Right forelimb (tissue), 1 donor: ENCODE results near the gene VPS11.
"Not testable (repeated sequence)": the region's sequence is repeated elsewhere in the genome, so short reads cannot be mapped to it uniquely, and the experiment has no call there.

Experiments
- DNase-seq: peaks from one replicate; pipeline ENCODE4 v3.0.0-alpha.2; 2018

VPS11 gene

DNA sequence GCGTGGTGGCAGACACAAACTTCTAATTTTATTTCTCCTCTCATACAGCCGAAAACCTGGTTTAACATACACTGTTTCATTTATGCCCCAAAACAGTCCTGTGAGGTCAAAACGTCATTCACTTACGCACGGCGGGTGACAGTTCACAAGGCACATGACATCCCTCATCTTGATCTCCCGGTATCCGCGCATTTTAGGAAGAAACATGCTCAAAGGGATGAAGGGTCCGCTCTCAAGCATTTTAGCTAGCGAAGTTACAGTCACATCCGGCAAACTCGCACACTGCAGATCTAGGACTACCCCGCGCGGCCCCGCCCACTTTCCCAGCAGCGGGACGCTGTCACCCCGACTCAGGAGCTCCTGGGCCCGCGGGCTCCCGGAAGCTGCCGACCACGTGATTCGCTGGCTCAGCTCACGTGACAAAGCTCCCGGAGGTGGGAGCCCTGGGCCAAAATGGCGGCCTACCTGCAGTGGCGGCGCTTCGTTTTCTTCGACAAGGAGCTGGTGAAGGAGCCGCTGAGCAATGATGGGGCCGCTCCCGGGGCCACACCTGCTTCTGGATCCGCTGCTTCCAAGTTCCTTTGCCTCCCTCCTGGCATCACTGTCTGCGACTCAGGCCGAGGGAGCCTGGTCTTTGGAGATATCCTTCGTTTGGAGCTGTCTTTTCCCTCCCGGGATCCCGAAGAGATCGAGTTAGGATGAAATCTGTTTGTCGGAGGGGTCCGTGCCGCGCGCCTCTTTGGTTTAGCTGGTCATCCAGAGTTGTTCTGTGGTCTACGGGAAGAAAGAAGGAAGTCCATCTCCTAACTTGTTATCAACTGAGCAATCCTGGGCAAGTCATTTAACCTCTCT lies at the start of gene VPS11:
Gene VPS11 (plus strand): TSS at position 448 of the 852 bp plus-strand sequence. CDS start 6 bp downstream, at position 454.
- DNase-seq, result peak; percentile 97

DNA sequence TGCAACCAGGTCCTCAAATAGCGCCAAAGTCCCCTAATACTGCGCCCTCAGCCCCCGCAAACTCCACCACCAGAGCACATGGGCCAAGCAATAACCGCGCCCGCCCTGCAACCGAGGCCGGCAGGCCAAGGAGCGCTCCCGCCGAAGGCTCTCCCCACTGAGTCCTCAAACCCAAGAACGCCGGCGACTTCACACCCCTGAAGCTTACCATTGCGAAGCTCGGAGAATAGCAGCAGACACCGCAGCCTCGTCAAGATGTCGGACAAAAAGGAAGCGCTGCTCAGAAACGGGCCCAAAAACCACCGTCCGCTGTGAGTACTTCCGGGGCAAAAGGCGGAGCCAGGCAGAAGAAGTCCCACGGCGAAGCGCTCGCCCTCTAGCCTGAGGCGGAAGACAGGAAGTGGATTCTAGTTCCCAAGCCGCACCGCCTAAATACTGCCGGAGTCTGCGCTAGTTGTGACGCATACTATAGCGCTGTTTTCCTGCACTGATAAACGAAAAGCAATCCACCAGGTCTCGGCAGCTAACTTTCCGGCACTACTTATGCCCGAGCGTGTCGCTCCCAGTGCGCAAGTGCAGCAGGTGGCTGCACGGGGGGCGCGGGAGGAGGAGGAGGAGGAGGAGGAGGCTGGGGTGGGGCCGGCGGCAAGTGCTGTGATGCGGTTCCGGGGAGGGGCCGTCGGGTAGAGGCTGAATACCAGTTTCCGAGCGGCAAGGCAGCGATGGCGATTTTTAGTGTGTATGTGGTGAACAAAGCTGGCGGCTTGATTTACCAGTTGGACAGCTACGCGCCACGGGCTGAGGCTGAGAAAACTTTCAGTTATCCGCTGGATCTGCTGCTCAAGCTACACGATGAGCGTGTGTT lies 49.3 kb upstream of the VPS11 start, which contains the start of the genes RPS25 and TRAPPC4:
Gene RPS25 (minus strand): TSS at position 270 of the 865 bp plus-strand sequence. CDS start 59 bp downstream, at position 211.
Gene TRAPPC4 (plus strand): TSS at position 693 of the 865 bp plus-strand sequence. CDS start 30 bp downstream, at position 723.
- peak; percentile 96 for DNase-seq

DNA sequence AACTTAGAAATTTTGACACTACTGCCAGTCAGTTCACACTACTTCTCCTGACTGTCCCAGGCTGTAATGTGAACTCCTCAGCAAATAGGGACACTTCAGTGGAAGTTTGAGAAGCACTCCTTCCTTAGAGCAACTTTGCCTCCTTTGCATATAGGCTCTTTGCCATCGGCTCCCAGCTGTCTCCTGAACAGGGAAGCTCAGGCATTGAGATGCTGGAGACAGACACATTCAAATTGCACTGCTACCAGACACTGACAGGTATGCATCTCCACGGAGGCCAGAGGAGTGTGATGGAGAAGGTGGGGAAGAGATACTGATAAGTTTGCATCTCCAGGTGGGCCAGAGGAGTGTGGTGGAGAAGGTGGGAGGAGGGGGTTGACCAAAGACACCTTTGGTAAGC lies 47.6 kb upstream of the VPS11 start:
- no peak for DNase-seq

DNA sequence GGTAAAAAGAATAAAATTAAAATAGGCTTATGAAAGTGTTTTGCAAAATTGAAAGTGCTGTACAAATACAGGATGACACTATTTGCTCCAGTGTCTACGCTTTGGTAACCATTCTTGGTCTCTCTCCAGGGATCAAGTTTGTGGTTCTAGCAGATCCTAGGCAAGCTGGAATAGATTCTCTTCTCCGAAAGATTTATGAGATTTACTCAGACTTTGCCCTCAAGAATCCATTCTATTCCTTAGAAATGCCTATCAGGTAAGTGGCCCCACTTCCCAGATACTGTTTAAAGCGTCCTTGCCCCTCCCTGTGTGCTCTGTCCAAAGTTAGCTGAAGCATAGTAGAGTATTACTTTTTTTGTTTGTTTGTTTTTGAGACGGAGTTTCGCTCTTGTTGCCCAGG lies 46.0 kb upstream of the VPS11 start:
- DNase-seq, result no peak

DNA sequence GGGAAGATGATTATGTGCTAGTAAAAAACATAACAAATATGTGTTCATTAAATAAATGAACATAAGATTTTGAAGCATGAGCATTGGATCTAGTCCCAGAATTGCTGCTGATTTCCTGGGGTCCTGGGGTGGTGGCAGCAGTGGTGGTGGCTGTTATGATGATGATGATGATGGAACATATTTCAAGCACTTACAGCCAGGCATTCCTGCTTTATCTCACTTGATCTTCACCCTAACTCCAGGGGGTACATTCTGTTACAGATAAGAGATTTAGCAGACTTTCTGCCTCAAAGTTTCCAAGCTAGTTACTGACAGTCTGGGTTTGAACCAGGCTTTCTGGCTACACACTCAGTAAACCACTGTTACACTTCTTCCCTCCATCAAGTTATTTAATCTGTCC lies 43.9 kb upstream of the VPS11 start:
- no peak for DNase-seq

DNA sequence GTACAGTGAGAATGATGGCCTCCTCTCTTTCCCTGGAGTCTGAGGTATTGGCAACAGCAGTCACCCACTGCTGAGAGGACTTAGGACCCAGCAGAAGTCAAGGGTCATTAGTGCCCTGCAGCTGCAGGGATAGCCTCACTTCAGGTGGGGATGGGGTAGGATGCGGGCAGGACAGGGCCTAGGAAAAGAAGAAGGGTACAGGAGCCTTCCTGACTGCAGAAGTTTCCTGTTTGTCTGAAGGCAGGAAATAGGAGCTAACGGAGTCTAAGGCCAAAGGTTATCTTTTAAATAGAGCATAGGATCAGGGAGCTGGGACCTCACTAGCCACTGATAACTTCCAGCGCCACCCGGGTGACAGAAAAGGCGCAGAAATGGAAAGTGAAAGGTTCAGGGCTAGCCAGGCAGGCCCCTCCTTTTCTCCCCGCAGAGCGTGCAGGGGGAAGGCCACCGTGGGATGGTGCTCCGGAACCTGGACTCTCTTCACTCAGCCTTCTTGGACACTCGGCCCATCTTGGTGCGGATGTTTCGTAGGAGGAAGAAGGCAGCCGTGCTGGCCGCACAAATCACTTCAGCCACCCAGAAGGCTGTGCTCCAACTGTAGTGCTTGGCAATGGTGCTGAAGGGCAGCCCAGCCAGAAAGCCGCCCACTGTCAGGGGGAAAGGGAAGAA lies 43.1 kb upstream of the VPS11 start:
- no peak for DNase-seq

DNA sequence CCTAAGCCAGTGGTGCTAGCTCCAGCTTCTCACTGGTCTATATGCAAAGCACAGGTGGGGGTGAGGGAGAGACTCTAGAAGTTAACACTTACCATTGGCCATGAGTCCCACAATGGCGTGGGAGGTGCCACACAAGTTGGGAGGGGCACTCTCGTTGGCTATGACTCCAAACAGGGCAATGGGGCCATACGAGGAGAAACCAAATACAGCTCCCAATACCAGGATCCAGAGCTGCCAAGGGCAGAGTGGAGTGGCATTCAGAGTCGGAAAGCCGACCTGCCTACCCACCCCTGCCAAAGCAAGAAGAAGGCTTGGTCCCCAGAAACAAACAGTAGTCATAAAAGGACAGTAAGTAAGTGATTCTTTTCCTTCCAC lies 42.5 kb upstream of the VPS11 start:
- no peak for DNase-seq

DNA sequence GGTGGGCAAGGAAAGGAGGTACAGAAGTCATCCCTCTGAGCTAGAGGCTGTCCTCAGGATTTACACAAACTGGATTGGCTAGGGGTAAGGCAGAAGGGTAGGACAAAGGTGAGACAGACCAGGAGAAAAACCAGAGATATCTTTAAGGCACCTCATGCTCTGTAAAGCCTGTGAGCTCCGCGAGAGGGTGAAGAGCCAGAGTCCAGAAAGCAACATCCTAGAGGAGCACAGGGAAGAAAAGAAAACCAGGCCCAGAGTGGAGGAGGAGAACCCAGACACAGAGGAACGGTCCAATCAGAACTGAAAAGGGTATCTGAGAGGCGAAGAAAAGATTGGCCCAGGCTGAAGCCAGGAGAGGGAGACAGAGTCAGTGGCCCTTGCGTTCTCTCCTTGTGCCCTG lies 42.1 kb upstream of the VPS11 start:
- DNase-seq, result no peak

DNA sequence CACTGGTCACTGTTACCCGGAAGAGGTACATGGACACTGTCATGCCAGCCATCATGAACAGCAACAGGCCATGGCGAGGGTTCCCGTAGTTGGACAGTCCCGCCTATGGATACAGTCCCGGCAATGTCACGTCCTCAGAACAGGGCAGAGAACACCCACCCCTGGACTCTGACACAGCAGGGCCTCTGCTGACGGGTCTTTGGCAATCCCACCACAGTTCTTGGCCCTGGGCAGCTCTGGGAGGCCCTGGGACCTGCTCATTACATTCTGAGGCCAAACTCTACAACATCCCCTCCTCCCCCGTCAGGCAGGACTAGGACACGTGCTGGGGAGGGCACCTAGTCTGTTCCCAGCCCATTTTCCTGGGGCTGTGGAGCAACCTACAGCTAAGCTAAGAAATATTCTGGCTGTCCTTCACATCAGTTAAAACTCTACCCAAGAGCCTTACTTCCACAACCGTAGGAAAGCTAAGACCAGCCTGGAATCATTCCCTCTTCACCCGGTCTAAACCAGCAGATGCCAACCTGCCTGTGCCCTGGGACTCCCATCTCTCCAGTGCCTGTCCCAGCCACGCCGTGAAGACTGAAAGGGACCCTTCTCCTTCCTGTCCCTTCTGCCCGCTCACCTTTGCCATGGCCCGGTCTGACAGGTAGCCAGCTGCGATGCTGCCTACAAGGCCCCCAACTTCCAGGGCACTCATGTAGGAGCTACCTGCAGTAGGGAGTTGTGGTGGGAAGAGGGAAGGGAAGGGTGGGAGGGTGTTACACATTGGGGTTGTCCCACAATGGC lies 41.4 kb upstream of the VPS11 start:
- no peak for DNase-seq

DNA sequence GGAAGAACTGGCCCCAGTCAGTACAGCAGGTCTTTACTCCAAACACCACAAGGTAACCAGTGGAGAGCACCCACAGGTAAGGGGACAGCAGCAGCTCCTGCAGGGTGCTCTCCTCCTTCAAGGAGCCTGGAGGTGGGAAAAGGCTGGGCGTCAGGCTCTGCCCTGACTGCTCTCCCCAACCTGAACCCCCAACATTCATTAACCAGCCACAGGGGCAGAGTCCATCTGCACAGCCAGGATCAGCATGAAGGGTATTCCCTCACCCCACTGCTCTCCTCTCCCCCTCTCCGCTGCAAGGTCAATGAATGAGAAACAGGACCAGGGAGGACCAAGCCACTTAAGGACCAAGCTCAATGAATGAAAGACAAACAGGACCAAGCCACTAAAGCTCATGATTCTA lies 40.6 kb upstream of the VPS11 start:
- DNase-seq, result no peak

DNA sequence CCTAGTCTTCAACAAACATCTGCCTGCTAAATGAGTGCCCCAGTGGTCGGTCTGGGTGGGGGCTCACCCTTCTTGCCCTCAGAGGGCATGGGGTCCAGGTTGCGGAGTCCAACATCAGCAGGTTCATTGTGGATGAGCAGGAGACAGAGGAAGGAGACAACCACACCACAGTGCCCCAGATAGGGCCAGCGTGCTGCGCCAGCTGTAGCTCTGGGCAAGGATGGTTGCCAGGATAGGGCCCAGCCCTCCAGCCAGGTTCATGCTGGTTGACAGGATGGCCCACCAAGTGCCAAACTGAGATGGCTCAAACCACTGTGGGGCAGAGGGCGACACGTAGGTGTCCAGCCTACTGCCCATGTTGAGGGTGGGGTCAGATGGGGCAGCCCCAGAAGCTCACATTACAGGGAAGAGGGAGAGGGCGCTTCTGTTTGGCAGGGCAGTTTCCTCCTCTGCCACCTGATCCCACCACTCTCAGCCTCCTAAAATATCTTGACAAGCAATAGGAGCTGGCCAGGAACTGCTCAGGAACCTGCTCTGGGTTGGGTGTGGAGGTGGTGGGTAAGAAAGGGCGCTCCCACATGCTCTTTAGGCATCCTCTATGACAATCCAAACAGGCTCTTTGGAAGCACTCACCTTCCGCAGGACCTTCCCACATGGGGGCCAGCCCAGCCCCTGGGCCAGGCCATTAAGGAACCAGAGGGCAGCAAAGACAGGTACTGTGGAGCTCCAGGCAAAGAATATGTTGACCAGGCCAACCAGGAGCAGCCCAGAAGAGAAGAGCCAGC lies 39.9 kb upstream of the VPS11 start:
- no peak for DNase-seq

DNA sequence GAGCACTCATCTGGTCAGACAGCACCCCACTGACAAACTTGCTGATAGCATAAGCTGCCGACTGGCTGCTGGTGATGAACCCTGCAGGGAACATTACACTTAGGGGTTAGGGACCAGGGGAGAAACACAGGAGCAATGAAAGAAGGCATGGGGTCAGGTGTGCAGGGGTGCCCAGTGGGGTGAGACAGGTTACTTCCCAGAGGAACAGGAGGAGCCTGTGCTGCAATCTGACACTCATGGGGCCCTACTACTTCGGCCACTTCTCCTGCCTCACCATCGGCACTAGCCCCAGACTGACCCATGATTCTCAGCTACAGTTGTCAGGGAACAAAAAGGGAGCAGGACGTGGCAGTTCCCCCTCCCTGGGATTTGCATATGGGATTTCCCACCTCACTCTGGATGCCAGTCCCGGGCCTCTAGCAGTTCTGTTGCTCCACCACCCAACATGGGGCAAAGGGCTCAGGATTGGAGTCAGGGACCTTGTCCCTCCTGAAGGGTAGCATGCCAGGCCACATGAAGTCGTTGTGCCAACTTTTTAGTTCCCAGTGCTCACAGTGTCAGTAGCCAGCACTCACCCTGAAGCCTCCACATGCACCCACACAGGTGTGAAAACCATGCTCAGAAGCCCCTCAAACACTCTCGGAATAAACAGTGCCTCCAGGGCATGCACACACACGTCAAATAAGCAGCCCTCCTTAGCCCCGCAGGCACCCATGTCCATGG lies 39.1 kb upstream of the VPS11 start:
- no peak for DNase-seq

DNA sequence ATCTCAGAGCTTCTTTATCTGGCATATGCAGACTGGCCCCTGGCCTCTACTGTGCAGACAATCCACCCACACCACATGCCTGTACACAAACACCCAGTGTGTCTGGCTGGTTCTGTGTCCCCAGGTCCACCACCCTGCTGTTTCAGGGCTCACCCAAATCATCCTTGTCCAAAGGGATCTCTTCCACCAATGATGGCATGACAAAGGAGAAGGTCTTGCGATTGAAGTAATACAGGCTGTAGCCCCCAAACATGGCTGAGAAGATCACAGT lies 38.6 kb upstream of the VPS11 start:
- no peak for DNase-seq

DNA sequence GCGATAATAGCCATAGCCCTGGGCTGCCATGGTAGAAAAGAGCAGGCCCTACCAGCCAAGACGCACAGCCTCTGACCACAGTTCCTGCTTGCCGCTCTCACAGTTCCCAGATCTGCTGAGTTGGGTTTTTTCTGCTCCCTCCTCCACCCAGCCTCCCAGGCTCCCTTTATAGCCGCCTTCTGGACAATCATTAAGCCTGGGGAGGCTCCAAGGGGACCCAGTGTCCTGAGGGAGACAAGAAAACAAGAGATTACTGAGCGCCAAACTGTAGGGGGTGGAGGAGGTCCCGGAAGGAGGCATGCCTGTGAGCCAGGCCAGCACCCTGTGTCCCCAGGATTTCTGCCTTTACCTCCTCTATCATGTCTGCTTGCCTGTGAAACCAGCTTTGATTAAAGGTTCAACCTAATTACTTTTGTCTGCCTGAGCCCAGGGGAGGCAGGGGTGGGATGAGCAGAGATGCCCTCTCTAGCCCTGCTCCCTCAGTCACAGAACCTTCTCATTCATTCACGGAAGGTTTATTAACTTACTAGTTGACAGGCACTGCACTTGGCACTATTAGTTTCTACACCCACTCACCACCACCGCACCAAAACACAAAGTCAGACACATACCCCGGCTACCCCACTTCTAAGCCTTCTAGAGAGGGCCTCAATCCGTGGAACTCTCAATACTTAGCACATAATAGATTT lies 38.1 kb upstream of the VPS11 start:
- no peak for DNase-seq

DNA sequence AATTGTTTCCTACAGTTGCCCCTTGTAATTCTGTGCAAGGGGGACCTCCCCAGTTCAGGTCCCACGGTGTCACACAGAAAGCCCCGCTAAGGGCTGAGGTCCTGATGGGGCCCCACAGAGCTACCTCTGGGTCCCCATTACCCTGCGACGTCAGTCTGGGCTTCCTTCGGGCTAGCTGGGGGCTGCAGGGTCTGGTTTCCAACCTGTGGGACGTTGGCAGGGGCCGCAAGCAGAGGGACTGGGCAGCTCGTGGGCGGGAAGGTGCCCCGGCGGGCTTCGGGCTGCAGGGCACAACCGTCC lies 37.6 kb upstream of the VPS11 start:
- no peak for DNase-seq

DNA sequence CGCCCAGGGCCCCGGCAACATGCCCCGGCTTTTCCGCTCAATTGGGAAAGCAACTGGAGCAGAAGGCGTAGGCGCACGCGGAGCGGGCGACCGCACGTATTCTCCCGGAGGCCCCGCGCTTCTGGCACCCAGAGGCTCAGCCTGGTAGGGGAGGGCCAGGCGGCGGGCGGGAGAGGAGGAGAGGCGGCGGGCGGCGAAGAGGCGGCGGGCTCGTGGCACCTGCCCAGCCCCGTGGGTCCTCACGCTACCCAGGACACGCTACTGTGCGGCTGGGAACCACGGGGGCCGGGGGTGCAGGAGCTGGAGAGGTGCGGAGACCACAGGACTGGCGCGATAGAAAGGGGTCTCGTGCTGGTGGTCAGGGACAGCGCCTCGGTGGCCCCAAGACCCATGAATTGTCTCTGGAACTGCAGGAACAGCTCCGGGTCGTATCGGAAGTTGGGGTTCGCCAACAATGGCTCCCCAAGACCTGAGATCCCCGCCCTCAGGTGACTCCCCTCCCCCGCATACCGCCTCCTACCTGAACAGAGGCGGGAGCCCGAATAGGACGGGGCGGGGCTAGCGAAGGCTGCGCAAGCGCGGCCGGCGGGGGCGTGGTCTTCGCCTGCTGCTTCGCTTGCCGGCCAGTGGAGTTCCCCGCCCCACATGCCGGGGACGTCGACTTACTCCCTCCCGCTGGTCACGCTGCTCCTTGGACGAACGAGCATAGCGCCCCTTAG lies 37.1 kb upstream of the VPS11 start, which contains the start of gene SLC37A4:
Gene SLC37A4 (minus strand): TSS at position 549 of the 719 bp plus-strand sequence.
- peak; percentile 93 for DNase-seq

DNA sequence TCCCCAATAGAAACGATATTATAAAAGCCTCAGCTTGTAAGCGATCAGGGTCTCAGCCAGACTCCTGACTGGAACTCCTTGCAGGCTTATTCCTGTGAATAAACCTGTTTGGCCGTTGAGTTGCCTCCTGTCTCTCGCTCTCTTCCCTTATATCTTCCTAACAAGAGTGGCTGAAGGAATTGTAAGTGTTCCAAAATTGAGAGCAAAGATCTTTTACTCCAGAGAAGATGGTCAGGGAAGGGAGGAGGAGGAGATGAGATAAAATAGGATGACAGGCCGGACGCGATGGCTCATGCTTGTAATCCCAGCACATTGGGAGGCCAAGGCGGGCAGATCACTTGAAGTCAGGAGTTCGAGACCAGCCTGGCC lies 35.7 kb upstream of the VPS11 start:
- DNase-seq, result no peak

DNA sequence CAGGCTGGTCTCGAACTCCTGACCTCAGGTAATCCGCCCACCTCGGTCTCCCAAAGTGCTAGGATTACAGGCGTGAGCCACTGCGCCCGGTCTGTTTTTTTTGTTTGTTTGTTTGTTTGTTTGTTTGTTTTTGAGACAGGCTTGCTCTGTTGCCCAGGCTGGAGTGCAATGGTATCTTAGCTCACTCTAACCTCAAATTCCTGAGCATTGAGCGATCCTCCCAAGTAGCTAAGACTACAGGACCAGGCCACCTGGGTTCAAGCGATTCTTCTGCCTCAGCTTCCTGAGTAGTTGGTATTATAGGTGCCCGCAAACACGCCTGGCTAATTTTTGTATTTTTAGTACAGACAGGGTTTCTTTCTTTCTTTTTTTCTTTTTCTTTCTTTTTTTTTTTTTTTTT lies 34.2 kb upstream of the VPS11 start:
- not testable (repeated sequence) for DNase-seq

DNA sequence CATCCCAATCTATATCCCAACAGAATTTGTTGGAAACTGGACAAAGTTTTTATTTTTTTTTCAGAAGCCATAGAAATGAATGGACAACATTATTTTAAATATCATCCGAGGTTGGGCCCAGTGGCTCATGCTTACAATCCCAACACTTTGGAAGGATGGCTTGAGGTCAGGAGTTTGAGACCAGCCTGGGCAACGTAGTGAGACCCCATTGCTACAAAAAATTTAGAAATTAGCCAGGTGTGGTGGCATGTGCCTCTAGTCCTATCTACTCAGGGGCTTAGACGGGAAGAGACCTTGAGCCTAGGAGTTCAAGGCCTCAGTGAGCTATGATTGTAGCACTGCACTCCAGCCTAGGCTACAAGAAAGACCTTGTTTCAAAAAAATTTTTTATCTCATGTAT lies 32.8 kb upstream of the VPS11 start:
- no peak for DNase-seq

DNA sequence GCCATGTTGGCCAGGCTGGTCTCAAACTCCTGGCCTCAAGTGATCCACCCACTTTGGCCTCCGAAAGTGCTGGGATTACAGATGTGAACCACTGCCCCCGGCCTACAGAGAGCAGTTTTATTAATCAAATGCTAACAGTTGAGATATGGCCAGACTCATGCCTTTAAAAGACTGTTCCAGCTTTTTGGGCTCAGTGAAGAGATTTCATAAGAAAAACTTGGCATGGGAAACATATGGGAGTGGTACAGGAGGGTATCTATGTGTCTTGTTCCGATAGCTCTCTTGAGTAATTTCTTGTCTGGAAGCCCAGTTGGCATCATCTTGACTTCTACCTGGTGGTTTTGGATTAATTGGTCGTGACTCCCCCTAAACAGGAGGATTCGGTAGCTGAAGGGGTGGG lies 28.7 kb upstream of the VPS11 start:
- no peak for DNase-seq
